HUES6 (cell line): ENCODE results near the gene LAMTOR3.

ENCODE experiments used
- H3K27ac ChIP-seq: 2 replicates; pipeline ENCODE4 v1.7.0; 2013; ENCODE audit warnings: low read depth, mild to moderate bottlenecking, low read length, inconsistent platforms
- H3K27me3 ChIP-seq: 2 replicates; pipeline ENCODE4 v1.6.1; 2013; ENCODE audit warnings: low read length; ENCODE audit not compliant: control insufficient read depth, insufficient read depth
- H3K36me3 ChIP-seq: 2 replicates; pipeline ENCODE4 v1.6.1; 2013; ENCODE audit warnings: low read length; ENCODE audit not compliant: control insufficient read depth, insufficient read depth
- H3K4me1 ChIP-seq: 2 replicates; pipeline ENCODE4 v1.6.1; 2013; ENCODE audit warnings: low read length; ENCODE audit not compliant: control insufficient read depth, insufficient read depth
- H3K4me3 ChIP-seq: 2 replicates; pipeline ENCODE4 v1.5.1; 2013; ENCODE audit warnings: low read depth, low read length
- H3K9ac ChIP-seq: one replicate; pipeline ENCODE4 v1.6.1; 2013; ENCODE audit warnings: mild to moderate bottlenecking, low read length
- H3K9me3 ChIP-seq: 2 replicates; pipeline ENCODE4 v1.6.1; 2013; ENCODE audit warnings: low read depth, low read length; ENCODE audit not compliant: control insufficient read depth, insufficient read depth

LAMTOR3 gene, protein sequence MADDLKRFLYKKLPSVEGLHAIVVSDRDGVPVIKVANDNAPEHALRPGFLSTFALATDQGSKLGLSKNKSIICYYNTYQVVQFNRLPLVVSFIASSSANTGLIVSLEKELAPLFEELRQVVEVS

DNA sequence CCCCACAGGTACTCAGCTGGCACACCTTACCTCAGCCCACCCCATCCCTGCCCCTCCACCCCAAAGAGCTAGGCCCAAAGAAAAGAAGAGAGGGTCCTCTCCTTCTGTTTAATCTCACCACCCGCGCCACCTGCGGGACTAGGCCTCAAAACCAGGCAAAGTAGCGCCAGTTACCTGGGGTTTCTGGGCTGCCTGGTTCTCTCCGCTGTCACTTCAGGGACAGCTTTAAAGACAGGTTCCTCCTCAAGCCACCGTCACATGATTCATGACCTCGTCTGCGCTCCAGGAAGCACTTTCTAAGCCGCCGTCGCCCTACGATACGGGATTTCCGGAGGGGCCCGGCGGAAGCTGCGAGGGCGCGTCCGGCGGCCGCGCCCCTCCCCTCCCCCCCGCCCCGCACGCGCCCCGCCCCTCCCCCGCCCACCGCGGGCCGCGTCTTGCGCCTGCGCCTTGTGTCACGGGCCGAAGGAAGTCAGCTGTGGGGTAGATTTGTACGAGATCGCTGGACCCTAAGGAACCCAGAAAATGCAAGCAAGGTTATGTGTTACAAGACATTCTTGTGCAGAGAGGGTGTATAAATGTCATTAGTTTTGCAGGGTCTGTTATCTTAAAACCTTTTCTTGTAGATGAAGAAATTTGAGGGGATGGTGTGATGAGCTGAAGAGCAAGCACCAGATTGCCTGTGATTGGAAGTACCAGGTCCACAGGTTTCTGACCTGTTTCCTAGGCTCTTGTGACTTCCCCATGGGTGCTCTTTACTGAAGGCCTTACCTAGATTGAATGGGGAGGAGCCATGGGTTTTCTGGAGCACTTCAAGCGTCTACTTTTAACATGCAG, at the start of gene LAMTOR3:
Gene LAMTOR3, minus strand, starts transcription at position 267 of the 837 bp plus-strand sequence. CDS start 464 bp downstream, outside the sequence.
- H3K36me3 ChIP-seq: peaks cover 2% of the 10 kb centered on the region; the same call in 1 of the 2 replicates
- peak within 1 kb of the TSS; percentile 81 for H3K9ac ChIP-seq
- no peaks in the 10 kb centered on the region for H3K27me3 ChIP-seq
- H3K27ac ChIP-seq: peak within 1 kb of the TSS; percentile 66; the same call in 1 of the 2 replicates
- no peaks in the 10 kb centered on the region for H3K4me1 ChIP-seq
- no peaks in the 10 kb centered on the region for H3K9me3 ChIP-seq
- H3K4me3 ChIP-seq: peak within 1 kb of the TSS; percentile 98

DNA sequence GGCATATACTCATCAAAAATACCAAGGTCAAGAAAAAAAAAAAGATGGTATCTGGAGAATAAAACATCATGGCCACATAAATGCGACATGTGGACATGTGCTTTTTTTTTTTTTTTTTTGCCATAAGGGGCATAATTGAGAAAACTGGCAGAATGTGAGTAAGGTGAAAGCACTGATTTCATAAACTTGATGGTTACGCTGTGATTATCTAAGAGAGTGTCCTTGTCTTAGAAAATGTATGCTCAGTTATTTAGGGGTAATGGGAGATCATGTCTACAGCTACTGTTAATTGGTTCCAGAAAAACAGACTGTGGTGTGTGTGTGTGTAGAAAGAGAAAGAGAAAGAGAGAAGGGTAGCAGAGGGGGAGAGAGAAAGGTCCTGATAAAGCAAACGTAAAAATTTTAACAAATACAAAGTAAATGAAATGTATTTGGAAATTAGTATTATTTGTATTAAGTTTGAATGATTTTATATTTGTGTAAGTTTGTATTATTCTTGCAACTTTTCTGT, 44.1 kb upstream of the LAMTOR3 start:
- Histone ChIP-seq H3K36me3 (peaks cover 12% of the 10 kb centered on the region), H3K27ac (no peak overlapping the region), H3K4me3 (no peak overlapping the region), H3K9ac (no peak overlapping the region), H3K27me3 (no peaks in the 10 kb centered on the region), H3K9me3 (peaks cover 11% of the 10 kb centered on the region; the same call in 1 of the 2 replicates), H3K4me1 (no peaks in the 10 kb centered on the region)

DNA sequence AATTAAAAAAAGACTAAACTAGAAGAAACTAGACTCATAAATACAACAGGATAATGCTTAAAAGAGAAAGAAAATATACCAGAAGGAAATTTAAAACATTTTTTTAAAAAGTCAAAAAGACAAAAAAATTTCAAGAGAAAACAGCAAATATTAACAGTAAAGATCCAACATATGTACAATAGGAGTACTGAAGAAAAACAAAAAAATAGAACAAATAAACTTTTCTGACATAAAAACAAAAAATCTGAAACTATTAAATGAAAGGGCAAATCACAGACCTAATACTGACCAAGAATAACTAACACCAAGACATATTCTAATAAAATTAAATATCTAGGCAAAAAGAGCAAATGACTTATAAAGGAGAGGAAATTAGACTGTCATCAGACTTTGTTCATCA, 40.7 kb upstream of the LAMTOR3 start:
- no peaks in the 10 kb centered on the region for H3K4me1 ChIP-seq
- no peaks in the 10 kb centered on the region for H3K27me3 ChIP-seq
- H3K27ac ChIP-seq: no peak overlapping the region
- no peak overlapping the region for H3K9ac ChIP-seq
- peaks cover 18% of the 10 kb centered on the region for H3K36me3 ChIP-seq
- H3K4me3 ChIP-seq: no peak overlapping the region
- peaks cover 11% of the 10 kb centered on the region; the same call in 1 of the 2 replicates for H3K9me3 ChIP-seq

DNA sequence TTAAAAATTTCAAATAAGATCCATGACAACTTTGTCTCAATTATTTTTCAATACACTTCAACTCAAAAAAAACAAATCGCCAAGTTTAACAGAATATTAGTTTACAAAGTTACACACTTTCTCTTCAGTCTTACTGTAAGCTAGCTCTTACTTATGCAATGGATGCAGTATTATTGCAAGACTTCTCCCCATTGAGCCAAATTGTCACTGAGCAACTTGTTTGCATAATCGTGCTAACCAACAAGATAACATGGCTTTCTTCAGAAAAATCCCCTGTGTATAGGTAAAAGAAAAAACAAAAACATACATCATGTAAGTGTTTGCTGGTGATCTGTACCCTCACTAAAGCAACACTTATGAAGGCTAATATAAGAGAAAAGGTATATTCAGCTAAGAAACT, 33.3 kb upstream of the LAMTOR3 start:
- Histone ChIP-seq H3K4me3 (no peak overlapping the region), H3K9me3 (no peaks in the 10 kb centered on the region)

DNA sequence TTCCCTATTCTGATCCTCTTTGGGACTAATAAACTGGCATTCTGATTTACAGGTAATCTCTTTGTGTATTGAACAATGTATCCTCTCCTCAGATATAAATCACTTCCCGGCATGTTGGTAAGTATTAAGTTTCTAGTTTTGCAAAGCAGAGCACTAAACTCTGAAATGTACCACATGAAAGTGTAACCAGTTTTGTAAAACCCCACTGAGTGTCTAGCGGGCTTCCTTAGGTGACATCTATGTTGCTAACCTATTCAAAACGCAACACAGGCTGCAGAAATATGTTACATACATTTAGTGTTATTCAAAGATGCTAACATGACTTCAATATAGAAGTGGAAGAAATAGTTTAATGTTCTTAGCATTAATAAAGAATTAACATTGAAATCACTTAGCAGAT, 26.9 kb upstream of the LAMTOR3 start:
- Histone ChIP-seq H3K36me3 (peaks cover 39% of the 10 kb centered on the region), H3K27me3 (no peaks in the 10 kb centered on the region), H3K9me3 (no peaks in the 10 kb centered on the region), H3K27ac (no peak overlapping the region), H3K4me1 (no peaks in the 10 kb centered on the region), H3K4me3 (no peak overlapping the region), H3K9ac (no peak overlapping the region)

More for the DNA sequence above, 33.3 kb upstream of the LAMTOR3 start:
- Histone ChIP-seq H3K27ac (no peak overlapping the region), H3K9ac (no peak overlapping the region), H3K27me3 (no peaks in the 10 kb centered on the region), H3K36me3 (peaks cover 24% of the 10 kb centered on the region), H3K4me1 (no peaks in the 10 kb centered on the region)

DNA sequence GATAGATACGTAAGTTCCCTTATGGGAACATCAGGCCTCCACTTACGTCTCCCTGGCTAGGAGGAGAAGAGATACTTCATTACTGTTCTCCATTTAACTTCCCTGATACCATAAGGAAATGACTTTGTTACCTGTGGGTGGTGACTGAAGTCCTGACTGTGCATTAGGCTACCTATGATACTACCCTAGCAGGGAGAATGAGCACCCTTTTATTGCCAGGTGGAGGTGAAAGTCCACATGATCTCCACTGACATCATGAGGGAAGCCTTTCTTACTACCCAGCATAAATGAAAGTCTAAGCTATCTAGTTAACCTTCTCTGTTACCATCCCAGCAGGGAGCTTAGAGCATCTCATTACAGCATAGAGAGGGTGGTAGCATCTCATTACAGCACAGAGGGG, 24.4 kb upstream of the LAMTOR3 start:
- Histone ChIP-seq H3K4me1 (no peaks in the 10 kb centered on the region), H3K4me3 (no peak overlapping the region), H3K27me3 (no peaks in the 10 kb centered on the region), H3K36me3 (peaks cover 39% of the 10 kb centered on the region), H3K27ac (no peak overlapping the region), H3K9me3 (no peaks in the 10 kb centered on the region), H3K9ac (no peak overlapping the region)

DNA sequence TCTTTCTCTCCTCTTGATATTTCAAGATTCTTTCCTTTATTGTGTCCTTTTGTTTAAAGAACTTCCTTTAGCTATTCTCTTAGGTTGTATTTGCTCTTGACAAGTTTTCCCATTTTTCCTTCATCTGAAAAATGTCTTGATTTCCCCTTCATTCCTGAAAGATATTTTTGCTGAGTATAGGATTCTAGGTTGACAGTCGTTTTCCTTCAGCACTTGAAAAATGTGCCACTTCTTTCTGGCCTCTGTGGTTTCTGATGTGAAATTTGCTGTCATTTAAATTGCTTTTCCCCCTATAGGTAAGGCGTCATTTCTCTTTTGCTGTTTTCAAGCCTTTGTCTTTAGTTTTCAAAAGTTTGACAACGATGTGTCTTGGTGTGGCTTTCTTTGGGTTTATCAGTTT, 23.3 kb upstream of the LAMTOR3 start:
- H3K9ac ChIP-seq: no peak overlapping the region
- no peak overlapping the region for H3K27ac ChIP-seq
- H3K27me3 ChIP-seq: no peaks in the 10 kb centered on the region
- no peaks in the 10 kb centered on the region for H3K4me1 ChIP-seq
- no peaks in the 10 kb centered on the region for H3K9me3 ChIP-seq
- H3K4me3 ChIP-seq: no peak overlapping the region
- H3K36me3 ChIP-seq: peaks cover 40% of the 10 kb centered on the region

DNA sequence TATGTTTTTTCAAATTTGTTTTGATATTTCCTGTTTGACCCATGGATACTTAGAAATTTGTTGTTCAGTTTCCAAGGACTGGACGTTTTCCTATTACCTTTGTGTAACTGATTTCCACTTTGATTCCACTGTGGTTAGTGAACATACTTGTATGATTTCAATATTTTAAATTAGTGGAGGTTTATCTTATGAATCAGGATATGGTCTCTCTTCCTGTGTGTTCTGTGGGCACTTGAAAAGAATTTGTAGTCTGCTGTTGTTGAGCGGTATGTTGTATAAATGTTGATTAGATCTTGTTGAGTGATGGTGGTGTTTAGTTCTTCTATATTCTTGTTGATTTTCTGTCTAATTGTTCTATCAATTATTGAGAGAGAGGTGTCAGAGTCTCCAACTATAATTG, 21.2 kb upstream of the LAMTOR3 start:
- H3K4me1 ChIP-seq: no peaks in the 10 kb centered on the region
- peaks cover 24% of the 10 kb centered on the region for H3K36me3 ChIP-seq
- H3K4me3 ChIP-seq: no peak overlapping the region
- no peaks in the 10 kb centered on the region for H3K27me3 ChIP-seq
- no peak overlapping the region for H3K9ac ChIP-seq
- H3K9me3 ChIP-seq: no peaks in the 10 kb centered on the region
- no peak overlapping the region for H3K27ac ChIP-seq

DNA sequence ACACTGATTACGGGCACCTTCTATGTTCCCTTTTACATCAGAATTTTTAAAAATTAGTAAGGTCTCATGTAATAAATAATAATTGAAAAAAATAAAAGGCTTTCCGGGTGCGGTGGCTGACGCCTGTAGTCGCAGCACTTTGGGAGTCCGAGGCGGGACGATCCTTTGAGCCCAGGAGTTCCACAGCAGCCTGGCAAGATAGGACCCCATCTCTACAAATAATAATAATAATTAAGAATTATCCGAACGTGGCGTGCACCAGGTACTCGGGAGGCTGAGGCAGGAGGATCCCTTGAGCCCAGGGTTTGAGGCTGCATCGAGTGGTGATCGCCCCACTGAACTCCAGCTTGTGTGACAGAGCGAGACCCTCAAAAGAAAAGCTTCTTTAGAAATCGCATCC, 771 bp upstream of the LAMTOR3 start:
- H3K27ac ChIP-seq: 0 out of 2 replicates have a peak overlapping the region, but pooled peaks have one; percentile 66
- no peaks in the 10 kb centered on the region for H3K36me3 ChIP-seq
- no peaks in the 10 kb centered on the region for H3K27me3 ChIP-seq
- no peaks in the 10 kb centered on the region for H3K9me3 ChIP-seq
- H3K4me1 ChIP-seq: no peaks in the 10 kb centered on the region
- peak overlapping the region; percentile 98 for H3K4me3 ChIP-seq
- H3K9ac ChIP-seq: peak overlapping the region; percentile 81

DNA sequence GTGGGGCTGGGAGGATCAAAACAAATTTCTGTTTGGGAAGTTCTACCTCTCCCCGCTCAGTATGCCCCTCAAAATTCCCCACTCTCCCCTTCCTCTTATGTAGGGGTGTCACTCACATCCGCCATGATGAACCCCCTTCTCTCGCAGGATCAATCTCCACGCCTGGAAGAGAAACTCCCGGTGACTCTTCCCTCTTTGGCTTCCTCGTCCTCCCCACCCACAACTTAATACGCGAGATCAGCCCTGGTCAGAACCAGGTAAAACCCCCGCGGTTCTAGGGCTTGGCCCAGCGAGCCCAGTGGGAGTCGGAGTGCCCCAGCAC, 427 bp downstream of the LAMTOR3 start:
- H3K27me3 ChIP-seq: no peaks in the 10 kb centered on the region
- H3K9ac ChIP-seq: peak overlapping the region; percentile 75
- peaks cover 3% of the 10 kb centered on the region; the same call in 1 of the 2 replicates for H3K36me3 ChIP-seq
- H3K9me3 ChIP-seq: no peaks in the 10 kb centered on the region
- no peaks in the 10 kb centered on the region for H3K4me1 ChIP-seq
- H3K4me3 ChIP-seq: peak overlapping the region; percentile 89
- H3K27ac ChIP-seq: peak overlapping the region; percentile 20; the same call in 1 of the 2 replicates

DNA sequence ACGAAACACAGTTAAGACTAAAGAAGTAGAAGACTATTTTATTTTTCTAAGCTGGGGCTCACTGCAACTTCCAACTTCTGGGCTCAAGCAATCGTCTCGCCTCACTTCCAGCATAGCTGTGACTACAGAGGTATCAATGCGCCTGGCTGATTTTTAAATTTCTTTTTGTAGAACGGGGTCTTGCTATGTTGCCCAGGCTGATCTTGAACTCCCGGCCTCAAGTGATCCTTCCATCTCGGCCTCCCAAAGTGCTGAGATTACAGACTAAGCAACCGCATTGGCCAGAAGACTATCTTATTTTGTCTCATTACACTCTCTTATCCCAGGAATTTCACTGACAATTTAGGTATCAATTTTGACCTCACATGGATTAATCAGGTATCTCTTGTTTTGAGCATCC, 1.2 kb downstream of the LAMTOR3 start:
- H3K9me3 ChIP-seq: no peaks in the 10 kb centered on the region
- H3K27me3 ChIP-seq: no peaks in the 10 kb centered on the region
- no peak overlapping the region for H3K9ac ChIP-seq
- no peaks in the 10 kb centered on the region for H3K4me1 ChIP-seq
- no peak overlapping the region for H3K27ac ChIP-seq
- peaks cover 3% of the 10 kb centered on the region; the same call in 1 of the 2 replicates for H3K36me3 ChIP-seq
- peak overlapping the region; percentile 89 for H3K4me3 ChIP-seq
